PC-3 (cell line): Measurements from ENCODE around the gene RORB. TPM values are rescaled to one million over a fixed set of nuclear protein-coding genes. Genes with fewer than 3 reads are reported as not detected.

ENCODE experiments used
- ATAC-seq: fragments of 200-7000 bp; cut with Tn5 transposase; 2 replicates; pipeline ENCODE4 v1.9.1; 2020; ENCODE audit warnings: mild to moderate bottlenecking, moderate library complexity
- BruUV-seq: library from RNA; stranded (reverse); fragments of 400-500 nt; replicated peaks from 2 replicates; lab custom pipeline; 2021; lab: Mats Ljungman, UMichigan
- CTCF ChIA-PET: fragments of 300-600 bp; sonication (Branson Sonifier 250); formaldehyde crosslinking; loops from one replicate; lab custom pipeline; 2022; ENCODE audit warnings: antibody characterized with exemption; lab: Charles Lee
- POLR2A ChIA-PET: fragments of 300-600 bp; sonication (Branson Sonifier 250); formaldehyde crosslinking; loops from one replicate; lab custom pipeline; 2022; ENCODE audit warnings: antibody characterized with exemption; ENCODE audit not compliant: unreplicated experiment; lab: Charles Lee
- DNase-seq: peaks from one replicate; pipeline ENCODE4 v3.0.0-alpha.2; 2015
- H2AFZ ChIP-seq: fragments of 300-600 bp; sonication (generic); 2 replicates; pipeline ENCODE4 v1.6.0; 2016; ENCODE audit warnings: antibody characterized with exemption, low read length
- H3F3A ChIP-seq: fragments of 300-600 bp; sonication (generic); one replicate; pipeline ENCODE4 v1.6.0; 2017; ENCODE audit warnings: antibody characterized with exemption, low read length, control low read depth, mild to moderate bottlenecking; ENCODE audit not compliant: unreplicated experiment
- H3K27ac ChIP-seq: fragments of 300-600 bp; sonication (generic); 2 replicates; pipeline ENCODE4 v1.5.1; 2016; ENCODE audit warnings: mild to moderate bottlenecking, low read length
- H3K27me3 ChIP-seq: fragments of 300-600 bp; sonication (generic); 2 replicates; pipeline ENCODE4 v1.6.1; 2016; ENCODE audit warnings: low read length, mixed read lengths
- H3K36me3 ChIP-seq: fragments of 300-600 bp; sonication (generic); 2 replicates; pipeline ENCODE4 v1.6.1; 2016; ENCODE audit warnings: low read depth, mixed run types, low read length, mixed read lengths
- H3K4me1 ChIP-seq: fragments of 300-600 bp; sonication (generic); 2 replicates; pipeline ENCODE4 v1.5.1; 2016; ENCODE audit warnings: low read length; ENCODE audit not compliant: insufficient read depth
- H3K4me2 ChIP-seq: fragments of 300-600 bp; sonication (generic); 2 replicates; pipeline ENCODE4 v1.6.0; 2016; ENCODE audit warnings: low read length
- H3K4me3 ChIP-seq: fragments of 300-600 bp; sonication (generic); 2 replicates; pipeline ENCODE4 v1.5.1; 2016; ENCODE audit warnings: mild to moderate bottlenecking, low read length, mixed read lengths
- H3K79me2 ChIP-seq: fragments of 300-600 bp; sonication (generic); 2 replicates; pipeline ENCODE4 v1.6.1; 2017; ENCODE audit warnings: low read length, mixed read lengths
- H3K9ac ChIP-seq: fragments of 300-600 bp; sonication (generic); 2 replicates; pipeline ENCODE4 v1.6.0; 2016; ENCODE audit warnings: mild to moderate bottlenecking, low read length
- H3K9me2 ChIP-seq: fragments of 300-600 bp; sonication (generic); replicated peaks from 2 replicates; pipeline ENCODE4 v1.6.1; 2016; ENCODE audit warnings: mixed run types, low read length, mixed read lengths
- H3K9me3 ChIP-seq: fragments of 300-600 bp; sonication (generic); 2 replicates; pipeline ENCODE4 v1.6.1; 2016; ENCODE audit warnings: low read length, mixed read lengths
- H4K20me1 ChIP-seq: fragments of 300-600 bp; sonication (generic); 2 replicates; pipeline ENCODE4 v1.6.1; 2016; ENCODE audit warnings: low read length, mixed read lengths
- CTCF ChIP-seq: fragments of 300-600 bp; sonication (generic); conservative IDR thresholded peaks from 2 replicates; pipeline ENCODE4 v1.5.1; 2017; ENCODE audit warnings: antibody characterized with exemption, low read depth, mild to moderate bottlenecking, low read length
- EZH2 ChIP-seq: fragments of 300-600 bp; sonication (generic); IDR thresholded peaks from one replicate; pipeline ENCODE4 v1.6.1; 2017; ENCODE audit warnings: antibody characterized with exemption, mild to moderate bottlenecking, low read length; ENCODE audit not compliant: unreplicated experiment
- EZH2phosphoT487 ChIP-seq: fragments of 300-600 bp; sonication (generic); IDR thresholded peaks from 2 replicates; pipeline ENCODE4 v1.6.1; 2018; ENCODE audit warnings: mild to moderate bottlenecking, antibody characterized with exemption, low read length, borderline replicate concordance
- intact Hi-C: fragments of 100-400 bp; cut with micrococcal nuclease; formaldehyde crosslinking; loops from 2 replicates; pipeline ENCODE4 v1.9.0; 2023
- total RNA-seq: library from RNA; depleted of rRNA; stranded (reverse); fragments of >200 nt; gene quantifications from 2 replicates; pipeline ENCODE4 v1.2.3, GENCODE V29; 2014

The RORB gene
- total RNA-seq, 1 experiment from 2014 or later, result not detected

- H2AFZ ChIP-seq, result no peak overlapping the region
- no peak overlapping the region for H3K27ac ChIP-seq
- ATAC-seq (no peak), DNase-seq (no peak)
- ChIA-PET CTCF (no interaction called here), POLR2A (no interaction called here)
- H3K36me3 ChIP-seq, result no peaks in the 10 kb centered on the region
- no peaks in the 10 kb centered on the region for H3K4me1 ChIP-seq
- no peaks in the 10 kb centered on the region for H3K27me3 ChIP-seq
- H3K9me3 ChIP-seq, result no peaks in the 10 kb centered on the region
- TF ChIP-seq EZH2phosphoT487 (no peak), CTCF (no peak), EZH2 (no peak)
- BruUV-seq, result no TSS peak
- H3K9me2 ChIP-seq, result no peaks in the 10 kb centered on the region
- H3F3A ChIP-seq, result no peaks in the 10 kb centered on the region
- no peaks in the 10 kb centered on the region for H4K20me1 ChIP-seq
- no peak overlapping the region for H3K4me3 ChIP-seq
- no peak overlapping the region for H3K9ac ChIP-seq
- no peak overlapping the region for H3K4me2 ChIP-seq
- no peaks in the 10 kb centered on the region for H3K79me2 ChIP-seq
- intact Hi-C loops, result no loop called here
Measured at GRCh38 chr9:74449060-74449459, 48.1 kb upstream of the RORB start.

- H4K20me1 ChIP-seq, result no peaks in the 10 kb centered on the region
- no peak overlapping the region for H3K27ac ChIP-seq
- no peak overlapping the region for H3K9ac ChIP-seq
- H3K36me3 ChIP-seq, result no peaks in the 10 kb centered on the region
- H3K9me3 ChIP-seq, result no peaks in the 10 kb centered on the region
- BruUV-seq, result no TSS peak
- ATAC-seq (no peak), DNase-seq (no peak)
- ChIA-PET CTCF (no interaction called here), POLR2A (no interaction called here)
- H3K4me3 ChIP-seq, result no peak overlapping the region
- no peaks in the 10 kb centered on the region for H3F3A ChIP-seq
- H3K4me1 ChIP-seq, result no peaks in the 10 kb centered on the region
- no peaks in the 10 kb centered on the region for H3K27me3 ChIP-seq
- no peaks in the 10 kb centered on the region for H3K79me2 ChIP-seq
- H2AFZ ChIP-seq, result no peak overlapping the region
- no peak overlapping the region for H3K4me2 ChIP-seq
- intact Hi-C loops, result no loop called here
- no peak for TF ChIP-seq CTCF
- TF ChIP-seq EZH2phosphoT487, result no peak
- no peak for TF ChIP-seq EZH2
- H3K9me2 ChIP-seq, result no peaks in the 10 kb centered on the region
Measured at GRCh38 chr9:74458832-74459231, 38.3 kb upstream of the RORB start.

- H3K36me3 ChIP-seq, result no peaks in the 10 kb centered on the region
- H3K4me2 ChIP-seq, result no peak overlapping the region
- no peaks in the 10 kb centered on the region for H3K4me1 ChIP-seq
- no peaks in the 10 kb centered on the region for H3K9me3 ChIP-seq
- intact Hi-C loops, result no loop called here
- TF ChIP-seq EZH2, result no peak
- no peak for TF ChIP-seq CTCF
- TF ChIP-seq EZH2phosphoT487, result no peak
- H3K27ac ChIP-seq, result no peak overlapping the region
- no peaks in the 10 kb centered on the region for H3K9me2 ChIP-seq
- no peaks in the 10 kb centered on the region for H3K79me2 ChIP-seq
- no TSS peak for BruUV-seq
- no peak overlapping the region for H2AFZ ChIP-seq
- no peaks in the 10 kb centered on the region for H4K20me1 ChIP-seq
- ChIA-PET POLR2A (no interaction called here), CTCF (no interaction called here)
- DNase-seq (no peak), ATAC-seq (no peak)
- H3K27me3 ChIP-seq, result no peaks in the 10 kb centered on the region
- no peak overlapping the region for H3K4me3 ChIP-seq
- no peak overlapping the region for H3K9ac ChIP-seq
- no peaks in the 10 kb centered on the region for H3F3A ChIP-seq
Measured at GRCh38 chr9:74463825-74464224, 33.3 kb upstream of the RORB start.
